SK-N-SH (cell line): ENCODE results near the gene SLIT2. TPM values are rescaled to one million over a fixed set of nuclear protein-coding genes. Genes with fewer than 3 reads are reported as not detected.
A peak's percentile ranks its signal among the peaks of the same experiment; 100 is the strongest.

Experiments
- CTCF ChIA-PET: fragments of 300-600, 350-600 bp; formaldehyde crosslinking; extraction: SDS; loops from one replicate; lab custom pipeline; 2021; lab: Yijun Ruan, JAX
- POLR2A ChIA-PET: fragments of 350-600 bp; sonication (Branson Sonifier 250); formaldehyde crosslinking; extraction: SDS; loops from one replicate; lab custom pipeline; 2020; ENCODE audit warnings: antibody characterized with exemption, inconsistent platforms; lab: Yijun Ruan, JAX
- DNase-seq: peaks from one replicate; pipeline ENCODE4 v3.0.0; 2012
- H2AFZ ChIP-seq: fragments of 200-600 bp; sonication (generic); 2 replicates; pipeline ENCODE4 v1.8.1; 2016; ENCODE audit warnings: antibody characterized with exemption, mild to moderate bottlenecking, low read depth
- H3F3A ChIP-seq: fragments of 200-600 bp; sonication (generic); replicated peaks from 2 replicates; pipeline ENCODE3; 2016; ENCODE audit warnings: antibody characterized with exemption, mild to moderate bottlenecking; ENCODE audit not compliant: insufficient read depth
- H3K27ac ChIP-seq, 2 experiments: fragments of 200-500 bp in 1 of 2; fragments of 200-600 bp in 1 of 2; sonication (Bioruptor generic) in 1 of 2; sonication (generic), shearing (Covaris generic) in 1 of 2; 2 replicates each; pipeline versions ENCODE4 v1.5.1 to v1.6.1; 2014 to 2016; ENCODE audit warnings: low read depth in 2 of 2, inconsistent platforms in 1 of 2, low read length in 1 of 2, mild to moderate bottlenecking in 1 of 2, mixed read lengths in 1 of 2
- H3K27me3 ChIP-seq: fragments of 200-600 bp; sonication (generic), shearing (Covaris generic); 2 replicates; pipeline ENCODE4 v1.6.1; 2016; ENCODE audit warnings: mixed run types; ENCODE audit not compliant: insufficient read depth
- H3K36me3 ChIP-seq, 2 experiments: fragments of 200-500 bp in 1 of 2; fragments of 200-600 bp in 1 of 2; sonication (Bioruptor generic) in 1 of 2; sonication (generic) in 1 of 2; replicated peaks in 1 of 2; 2 replicates each; pipeline versions ENCODE3 to v1.5.1; 2014 to 2016; ENCODE audit warnings: low read length in 1 of 2, mild to moderate bottlenecking in 1 of 2; ENCODE audit not compliant: insufficient read depth in 2 of 2, control insufficient read depth in 1 of 2
- H3K4me1 ChIP-seq, 2 experiments: fragments of 200-500 bp in 1 of 2; fragments of 200-600 bp in 1 of 2; sonication (Bioruptor generic) in 1 of 2; sonication (generic), shearing (Covaris generic) in 1 of 2; 2 replicates each; pipeline versions ENCODE4 v1.5.1 to v1.6.1; 2014 to 2016; ENCODE audit warnings: low read depth in 1 of 2, low read length in 1 of 2, mixed run types in 1 of 2; ENCODE audit not compliant: insufficient read depth in 2 of 2, control insufficient read depth in 1 of 2
- H3K4me2 ChIP-seq: fragments of 200-600 bp; sonication (generic), shearing (Covaris generic); 2 replicates; pipeline ENCODE4 v1.6.1; 2017; ENCODE audit warnings: mixed run types
- H3K4me3 ChIP-seq, 2 experiments: fragments of 200-500 bp in 1 of 2; fragments of 200-600 bp in 1 of 2; sonication (Bioruptor generic) in 1 of 2; sonication (generic), shearing (Covaris generic) in 1 of 2; 2 replicates each; pipeline versions ENCODE4 v1.5.1 to v1.8.1; 2014 to 2016; ENCODE audit warnings: low read depth in 2 of 2, inconsistent platforms in 1 of 2, low read length in 1 of 2, mild to moderate bottlenecking in 1 of 2, mixed read lengths in 1 of 2, moderate library complexity in 1 of 2
- H3K79me2 ChIP-seq: fragments of 200-600 bp; sonication (generic); 2 replicates; pipeline ENCODE4 v1.8.1; 2017; ENCODE audit warnings: mild to moderate bottlenecking; ENCODE audit not compliant: insufficient read depth
- H3K9ac ChIP-seq: fragments of 200-600 bp; sonication (generic); 2 replicates; pipeline ENCODE4 v1.6.1; 2017; ENCODE audit warnings: mixed run types
- H3K9me2 ChIP-seq: fragments of 200-600 bp; sonication (generic); 2 replicates; pipeline ENCODE4 v1.6.1; 2017; ENCODE audit warnings: mixed run types
- H3K9me3 ChIP-seq: fragments of 200-600 bp; sonication (generic); 2 replicates; pipeline ENCODE4 v1.6.1; 2017; ENCODE audit warnings: mixed run types, mild to moderate bottlenecking, moderate library complexity
- H4K20me1 ChIP-seq: fragments of 200-600 bp; sonication (generic); 2 replicates; pipeline ENCODE4 v1.6.1; 2017; ENCODE audit warnings: mild to moderate bottlenecking, mixed run types; ENCODE audit not compliant: insufficient read depth
- CHD2 ChIP-seq: fragments of 150-350 bp; IDR thresholded peaks from 2 replicates; pipeline ENCODE4 v1.6.1; 2018; ENCODE audit warnings: low read length; ENCODE audit not compliant: partially characterized antibody
- EP300 ChIP-seq, 2 experiments: IDR thresholded peaks; 2 replicates each; pipeline versions ENCODE4 v1.4.0 to v1.6.1; 2012; ENCODE audit warnings: borderline replicate concordance in 1 of 2, low read depth in 1 of 2, low read length in 1 of 2
- EZH2phosphoT487 ChIP-seq: fragments of 200-600 bp; sonication (generic); IDR thresholded peaks from 2 replicates; pipeline ENCODE4 v1.6.1; 2017; ENCODE audit warnings: low read depth, mixed run types, mild to moderate bottlenecking, antibody characterized with exemption, moderate library complexity, borderline replicate concordance
- FOXJ3 ChIP-seq: sonication (generic); formaldehyde crosslinking; IDR thresholded peaks from 2 replicates; pipeline ENCODE4 v1.5.1; 2020; ENCODE audit warnings: mild to moderate bottlenecking, missing genetic modification reagents
- JUND ChIP-seq: IDR thresholded peaks from 2 replicates; pipeline ENCODE4 v1.4.0; 2012
- MEF2A ChIP-seq: IDR thresholded peaks from 2 replicates; pipeline ENCODE4 v1.4.0; 2012; ENCODE audit warnings: low read depth, borderline replicate concordance
- MXI1 ChIP-seq: IDR thresholded peaks from 2 replicates; pipeline ENCODE4 v1.6.1; 2012; ENCODE audit warnings: mild to moderate bottlenecking, low read depth, low read length, improper control_type of control experiment
- RXRA ChIP-seq: IDR thresholded peaks from 2 replicates; pipeline ENCODE4 v1.4.0; 2012; ENCODE audit warnings: low read depth, mild to moderate bottlenecking, borderline replicate concordance
- SIN3A ChIP-seq: IDR thresholded peaks from 2 replicates; pipeline ENCODE4 v1.6.1; 2012; ENCODE audit warnings: low read depth, mild to moderate bottlenecking, low read length, moderate library complexity, borderline replicate concordance
- WGBS: methylation state at CpG from one replicate; pipeline ENCODE4 v1.1.6; 2017; ENCODE audit warnings: low lambda C conversion rate; 5-methylcytosine and 5-hydroxymethylcytosine counted together
- polyA plus RNA-seq, 3 experiments: library from polyadenylated mRNA; depleted of rRNA; stranded (reverse); fragments of >200 nt; gene quantifications; 2 replicates each; pipeline ENCODE4 v1.2.3, GENCODE V29; 2012
- TF ChIP-seq, protein P1 (sequence below): fragments of 150-350 bp; IDR thresholded peaks from 2 replicates; pipeline ENCODE4 v1.6.1; 2017; ENCODE audit warnings: antibody characterized with exemption, low read length, low read depth, borderline replicate concordance
- TF ChIP-seq, protein P2 (sequence below): IDR thresholded peaks from 2 replicates; pipeline ENCODE4 v1.4.0; 2012; ENCODE audit warnings: low read depth, borderline replicate concordance
- TF ChIP-seq, protein P3 (sequence below): fragments of 200-600 bp; sonication (generic); IDR thresholded peaks from 2 replicates; pipeline ENCODE4 v1.6.1; 2017; ENCODE audit warnings: antibody characterized with exemption, mild to moderate bottlenecking, moderate library complexity
- TF ChIP-seq, protein P4 (sequence below): IDR thresholded peaks from 2 replicates; pipeline ENCODE4 v1.4.0; 2012; ENCODE audit warnings: low read depth, borderline replicate concordance

SLIT2 gene
- polyA plus RNA-seq, 1 of the 3 experiments (the other 2 are of a cell fraction): 68.7 TPM

DNA sequence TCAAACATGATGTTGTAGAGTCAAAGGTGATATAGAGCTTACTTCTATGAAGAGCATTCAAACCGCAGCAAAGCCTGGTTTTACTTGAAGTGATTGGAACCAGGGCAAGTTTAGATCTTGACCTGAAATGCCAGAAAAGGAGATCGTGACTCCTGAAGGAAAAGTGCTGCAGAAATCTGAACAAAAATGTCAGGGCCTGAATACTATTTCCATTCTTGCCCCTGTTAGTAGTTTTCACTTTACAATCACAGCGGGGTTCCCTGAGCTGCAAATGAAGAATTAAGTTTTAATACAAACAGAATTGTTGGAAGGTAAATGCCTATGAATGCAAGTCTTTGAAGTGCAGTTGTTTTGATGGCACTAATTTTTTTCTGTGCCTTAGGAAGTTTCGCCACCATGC is 4.1 kb downstream of the SLIT2 start:
- WGBS: 47% methylated on average over 4 of the region's 4 CpGs
- H3K4me1 ChIP-seq: peaks cover 23 to 24% of the 10 kb centered on the region in 2 experiments
- H3K4me2 ChIP-seq: peak overlapping the region; percentile 98
- no peak for DNase-seq
- peaks cover 24 to 37% of the 10 kb centered on the region in 2 experiments for H3K36me3 ChIP-seq
- H4K20me1 ChIP-seq: peaks cover 68% of the 10 kb centered on the region
- H3K27me3 ChIP-seq: no peaks in the 10 kb centered on the region
- TF ChIP-seq, protein P1, sequence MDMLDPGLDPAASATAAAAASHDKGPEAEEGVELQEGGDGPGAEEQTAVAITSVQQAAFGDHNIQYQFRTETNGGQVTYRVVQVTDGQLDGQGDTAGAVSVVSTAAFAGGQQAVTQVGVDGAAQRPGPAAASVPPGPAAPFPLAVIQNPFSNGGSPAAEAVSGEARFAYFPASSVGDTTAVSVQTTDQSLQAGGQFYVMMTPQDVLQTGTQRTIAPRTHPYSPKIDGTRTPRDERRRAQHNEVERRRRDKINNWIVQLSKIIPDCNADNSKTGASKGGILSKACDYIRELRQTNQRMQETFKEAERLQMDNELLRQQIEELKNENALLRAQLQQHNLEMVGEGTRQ: no peak
- TF ChIP-seq FOXJ3 (CRISPR knock-in tag): no peak
- no peak for TF ChIP-seq RXRA
- TF ChIP-seq SIN3A: 0 out of 2 replicates have a peak, but pooled peaks have one; percentile 20
- TF ChIP-seq, protein P2, sequence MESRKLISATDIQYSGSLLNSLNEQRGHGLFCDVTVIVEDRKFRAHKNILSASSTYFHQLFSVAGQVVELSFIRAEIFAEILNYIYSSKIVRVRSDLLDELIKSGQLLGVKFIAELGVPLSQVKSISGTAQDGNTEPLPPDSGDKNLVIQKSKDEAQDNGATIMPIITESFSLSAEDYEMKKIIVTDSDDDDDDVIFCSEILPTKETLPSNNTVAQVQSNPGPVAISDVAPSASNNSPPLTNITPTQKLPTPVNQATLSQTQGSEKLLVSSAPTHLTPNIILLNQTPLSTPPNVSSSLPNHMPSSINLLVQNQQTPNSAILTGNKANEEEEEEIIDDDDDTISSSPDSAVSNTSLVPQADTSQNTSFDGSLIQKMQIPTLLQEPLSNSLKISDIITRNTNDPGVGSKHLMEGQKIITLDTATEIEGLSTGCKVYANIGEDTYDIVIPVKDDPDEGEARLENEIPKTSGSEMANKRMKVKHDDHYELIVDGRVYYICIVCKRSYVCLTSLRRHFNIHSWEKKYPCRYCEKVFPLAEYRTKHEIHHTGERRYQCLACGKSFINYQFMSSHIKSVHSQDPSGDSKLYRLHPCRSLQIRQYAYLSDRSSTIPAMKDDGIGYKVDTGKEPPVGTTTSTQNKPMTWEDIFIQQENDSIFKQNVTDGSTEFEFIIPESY: no peak
- TF ChIP-seq MEF2A: no peak
- no peak for TF ChIP-seq EZH2phosphoT487
- TF ChIP-seq, protein P3, sequence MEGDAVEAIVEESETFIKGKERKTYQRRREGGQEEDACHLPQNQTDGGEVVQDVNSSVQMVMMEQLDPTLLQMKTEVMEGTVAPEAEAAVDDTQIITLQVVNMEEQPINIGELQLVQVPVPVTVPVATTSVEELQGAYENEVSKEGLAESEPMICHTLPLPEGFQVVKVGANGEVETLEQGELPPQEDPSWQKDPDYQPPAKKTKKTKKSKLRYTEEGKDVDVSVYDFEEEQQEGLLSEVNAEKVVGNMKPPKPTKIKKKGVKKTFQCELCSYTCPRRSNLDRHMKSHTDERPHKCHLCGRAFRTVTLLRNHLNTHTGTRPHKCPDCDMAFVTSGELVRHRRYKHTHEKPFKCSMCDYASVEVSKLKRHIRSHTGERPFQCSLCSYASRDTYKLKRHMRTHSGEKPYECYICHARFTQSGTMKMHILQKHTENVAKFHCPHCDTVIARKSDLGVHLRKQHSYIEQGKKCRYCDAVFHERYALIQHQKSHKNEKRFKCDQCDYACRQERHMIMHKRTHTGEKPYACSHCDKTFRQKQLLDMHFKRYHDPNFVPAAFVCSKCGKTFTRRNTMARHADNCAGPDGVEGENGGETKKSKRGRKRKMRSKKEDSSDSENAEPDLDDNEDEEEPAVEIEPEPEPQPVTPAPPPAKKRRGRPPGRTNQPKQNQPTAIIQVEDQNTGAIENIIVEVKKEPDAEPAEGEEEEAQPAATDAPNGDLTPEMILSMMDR: no peak
- H3F3A ChIP-seq: peaks cover 29% of the 10 kb centered on the region
- CTCF ChIA-PET: no interaction called here
- no peaks in the 10 kb centered on the region for H3K9me3 ChIP-seq
- POLR2A ChIA-PET: no interaction called here
- H3K4me3 ChIP-seq: peak overlapping the region; percentile 78 to 96
- H3K27ac ChIP-seq: peak overlapping the region; percentile 67 to 74; a peak in 3 of 4 replicates
- H3K9ac ChIP-seq: peak overlapping the region; percentile 74; the same call in 1 of the 2 replicates
- H3K9me2 ChIP-seq: no peaks in the 10 kb centered on the region
- H3K79me2 ChIP-seq: peaks cover 90% of the 10 kb centered on the region
- H2AFZ ChIP-seq: no peak overlapping the region

DNA sequence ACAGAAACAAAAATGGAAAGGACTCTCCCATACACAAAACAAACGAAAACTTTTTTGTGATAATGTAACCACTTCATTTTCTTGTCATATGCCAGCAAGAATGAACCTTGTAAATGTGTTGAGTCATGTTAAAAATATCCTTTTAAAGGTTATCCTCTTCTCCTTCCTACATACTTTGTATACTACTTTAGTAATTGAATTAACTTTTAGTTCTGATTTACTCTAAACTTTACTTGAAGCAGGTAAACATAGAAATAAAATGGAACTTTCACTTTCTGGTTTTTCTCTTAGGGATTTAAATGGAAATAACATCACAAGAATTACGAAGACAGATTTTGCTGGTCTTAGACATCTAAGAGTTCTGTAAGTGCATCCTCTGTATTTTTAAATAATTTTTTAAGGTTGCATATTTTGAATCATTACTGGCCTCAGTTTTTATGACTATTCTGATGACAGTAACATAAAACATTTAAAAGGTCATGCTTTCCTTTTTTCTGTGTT is 4.7 kb downstream of the SLIT2 start:
- WGBS: 15% methylated on average over 2 of the region's 2 CpGs
- peak overlapping the region; percentile 78 to 96; a peak in 3 of 4 replicates for H3K4me3 ChIP-seq
- peaks cover 96% of the 10 kb centered on the region for H3K79me2 ChIP-seq
- peaks cover 22 to 23% of the 10 kb centered on the region in 2 experiments for H3K4me1 ChIP-seq
- peaks cover 68% of the 10 kb centered on the region for H4K20me1 ChIP-seq
- no peaks in the 10 kb centered on the region for H3K9me3 ChIP-seq
- peak overlapping the region; percentile 67 to 74; a peak in 3 of 4 replicates for H3K27ac ChIP-seq
- no peaks in the 10 kb centered on the region for H3K9me2 ChIP-seq
- H3K9ac ChIP-seq: peak overlapping the region; percentile 74; the same call in 1 of the 2 replicates
- H3K4me2 ChIP-seq: peak overlapping the region; percentile 98
- ChIA-PET CTCF (interaction anchor here (1.6 kb wide), 1 partner anchor 8 kb away, joined by 5 read pairs; no protein-coding TSS in a partner anchor), POLR2A (no interaction called here)
- H3K36me3 ChIP-seq: peaks cover 29 to 43% of the 10 kb centered on the region in 2 experiments
- H3K27me3 ChIP-seq: no peaks in the 10 kb centered on the region
- peaks cover 28% of the 10 kb centered on the region for H3F3A ChIP-seq
- DNase-seq: no peak
- peak overlapping the region; percentile 39; the same call in 1 of the 2 replicates for H2AFZ ChIP-seq
- TF ChIP-seq, protein P1: no peak
- TF ChIP-seq MEF2A (0 out of 2 replicates have a peak, but pooled peaks have one; percentile 9), EP300 (IDR thresholded peaks at IDR 0.05; ENCODE audit: borderline replicate concordance in 1 of 2, low read depth in 1 of 2, low read length in 1 of 2) (peak in 1 of 2 experiments; percentile 24; a peak in 1 of 4 replicates), CHD2 (no peak), MXI1 (no peak), JUND (peak; percentile 29; the same call in 1 of the 2 replicates)
- TF ChIP-seq, protein P4, sequence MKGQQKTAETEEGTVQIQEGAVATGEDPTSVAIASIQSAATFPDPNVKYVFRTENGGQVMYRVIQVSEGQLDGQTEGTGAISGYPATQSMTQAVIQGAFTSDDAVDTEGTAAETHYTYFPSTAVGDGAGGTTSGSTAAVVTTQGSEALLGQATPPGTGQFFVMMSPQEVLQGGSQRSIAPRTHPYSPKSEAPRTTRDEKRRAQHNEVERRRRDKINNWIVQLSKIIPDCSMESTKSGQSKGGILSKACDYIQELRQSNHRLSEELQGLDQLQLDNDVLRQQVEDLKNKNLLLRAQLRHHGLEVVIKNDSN: no peak
- TF ChIP-seq, protein P3: no peak
